ENCODE results near the gene SRSF1.

DNA sequence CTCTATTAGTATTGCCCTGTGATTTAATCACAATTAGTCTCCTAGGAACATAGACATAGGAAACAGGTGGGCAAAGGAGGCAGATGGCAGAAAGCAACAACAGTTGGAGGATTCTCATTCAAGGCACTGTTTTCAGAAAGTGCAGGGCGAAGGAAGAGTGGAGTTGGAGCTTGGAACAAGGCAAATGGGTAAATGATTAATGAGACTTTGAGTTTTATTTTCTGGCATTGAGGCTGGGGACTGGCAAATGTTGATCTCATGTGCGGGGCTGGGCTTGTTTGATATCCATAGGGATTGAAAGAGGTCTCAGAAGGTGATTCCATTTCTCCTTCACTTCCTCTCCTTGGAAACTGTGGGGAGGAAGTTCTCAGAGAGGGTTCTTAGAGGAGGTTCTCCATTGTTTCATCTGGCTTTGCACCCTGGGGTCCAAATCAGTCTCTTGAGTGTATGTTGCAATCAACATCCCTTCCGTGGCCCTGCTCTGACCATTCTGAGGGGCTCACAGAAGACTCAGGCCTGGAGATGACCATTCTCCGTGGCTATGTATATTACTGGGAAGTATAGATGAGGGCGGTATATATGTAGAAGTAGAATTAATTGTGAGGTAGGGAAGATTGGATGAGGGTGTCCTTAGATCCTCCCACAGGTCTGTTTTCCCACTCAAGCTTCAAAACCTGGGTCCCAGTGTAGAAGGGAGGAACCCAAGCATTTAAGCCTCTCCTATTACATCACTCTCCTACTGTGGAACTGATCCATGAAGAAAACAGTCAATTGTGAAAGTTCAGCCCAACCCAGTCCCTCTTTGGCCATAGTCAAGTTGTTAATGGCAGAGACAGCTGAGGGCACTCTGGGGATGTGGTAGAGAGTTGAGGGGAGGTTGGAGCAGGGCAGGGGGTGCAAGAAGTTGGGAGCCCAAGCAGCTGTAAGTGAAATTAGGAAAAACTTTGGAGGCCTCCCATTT lies 36.5 kb upstream of the SRSF1 start:
- no peak for TF ChIP-seq EZH2 (IDR thresholded peaks at IDR 0.05; ENCODE audit: borderline replicate concordance, low read length)
- TF ChIP-seq, protein P1, sequence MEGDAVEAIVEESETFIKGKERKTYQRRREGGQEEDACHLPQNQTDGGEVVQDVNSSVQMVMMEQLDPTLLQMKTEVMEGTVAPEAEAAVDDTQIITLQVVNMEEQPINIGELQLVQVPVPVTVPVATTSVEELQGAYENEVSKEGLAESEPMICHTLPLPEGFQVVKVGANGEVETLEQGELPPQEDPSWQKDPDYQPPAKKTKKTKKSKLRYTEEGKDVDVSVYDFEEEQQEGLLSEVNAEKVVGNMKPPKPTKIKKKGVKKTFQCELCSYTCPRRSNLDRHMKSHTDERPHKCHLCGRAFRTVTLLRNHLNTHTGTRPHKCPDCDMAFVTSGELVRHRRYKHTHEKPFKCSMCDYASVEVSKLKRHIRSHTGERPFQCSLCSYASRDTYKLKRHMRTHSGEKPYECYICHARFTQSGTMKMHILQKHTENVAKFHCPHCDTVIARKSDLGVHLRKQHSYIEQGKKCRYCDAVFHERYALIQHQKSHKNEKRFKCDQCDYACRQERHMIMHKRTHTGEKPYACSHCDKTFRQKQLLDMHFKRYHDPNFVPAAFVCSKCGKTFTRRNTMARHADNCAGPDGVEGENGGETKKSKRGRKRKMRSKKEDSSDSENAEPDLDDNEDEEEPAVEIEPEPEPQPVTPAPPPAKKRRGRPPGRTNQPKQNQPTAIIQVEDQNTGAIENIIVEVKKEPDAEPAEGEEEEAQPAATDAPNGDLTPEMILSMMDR (conservative IDR thresholded peaks at IDR 0.05 in 1 of 2, IDR thresholded peaks at IDR 0.05 in 1 of 2; ENCODE audit: extremely low read depth in 1 of 2, insufficient read depth in 1 of 2, low read depth in 1 of 2, low read length in 2 of 2), result no peak
